ENCODE data around the gene TLE4. TPM values are rescaled to one million over a fixed set of nuclear protein-coding genes. Genes with fewer than 3 reads are reported as not detected.

TLE4 gene
- total and polyA plus RNA-seq, 2 of the 4 experiments (the other 2 are of a cell fraction) = 68.0 to 78.1 TPM

DNA sequence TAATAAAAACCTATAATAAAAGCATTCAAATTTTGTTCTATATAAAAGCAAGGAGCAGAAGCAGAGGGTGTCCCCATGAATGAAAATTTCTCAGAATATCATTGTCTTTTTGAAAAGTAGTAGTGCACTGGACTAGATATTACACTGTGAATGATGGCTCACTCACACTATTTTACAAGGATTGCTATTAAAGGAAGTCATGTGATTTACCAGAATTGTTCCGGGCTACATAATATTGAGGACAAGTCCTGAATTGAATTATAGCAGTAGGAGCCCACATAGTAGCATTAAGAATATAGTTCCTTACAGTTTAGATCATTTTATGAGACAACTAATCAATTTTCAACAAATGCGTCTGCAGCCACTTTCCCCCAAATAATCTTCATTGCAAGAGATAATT, 7.7 kb upstream of the TLE4 start:
- ATAC-seq (ENCODE audit: low read depth) (no peak), DNase-seq (no peak)
- TF ChIP-seq CEBPB (IDR thresholded peaks at IDR 0.05; ENCODE audit: low read depth, low read length) (no peak), POLR2A (IDR thresholded peaks at IDR 0.05; ENCODE audit: low read depth, low read length) (no peak), RFX5 (IDR thresholded peaks at IDR 0.05; ENCODE audit: low read depth, low read length) (no peak), MAZ (IDR thresholded peaks at IDR 0.05; ENCODE audit: borderline replicate concordance, low read depth, low read length) (no peak), FOS (IDR thresholded peaks at IDR 0.05; ENCODE audit: low read depth, low read length) (no peak), CHD1 (IDR thresholded peaks at IDR 0.05; ENCODE audit: low read depth, low read length) (no peak), RCOR1 (IDR thresholded peaks at IDR 0.05; ENCODE audit: insufficient replicate concordance, low read length) (no peak)
- TF ChIP-seq, protein P1, sequence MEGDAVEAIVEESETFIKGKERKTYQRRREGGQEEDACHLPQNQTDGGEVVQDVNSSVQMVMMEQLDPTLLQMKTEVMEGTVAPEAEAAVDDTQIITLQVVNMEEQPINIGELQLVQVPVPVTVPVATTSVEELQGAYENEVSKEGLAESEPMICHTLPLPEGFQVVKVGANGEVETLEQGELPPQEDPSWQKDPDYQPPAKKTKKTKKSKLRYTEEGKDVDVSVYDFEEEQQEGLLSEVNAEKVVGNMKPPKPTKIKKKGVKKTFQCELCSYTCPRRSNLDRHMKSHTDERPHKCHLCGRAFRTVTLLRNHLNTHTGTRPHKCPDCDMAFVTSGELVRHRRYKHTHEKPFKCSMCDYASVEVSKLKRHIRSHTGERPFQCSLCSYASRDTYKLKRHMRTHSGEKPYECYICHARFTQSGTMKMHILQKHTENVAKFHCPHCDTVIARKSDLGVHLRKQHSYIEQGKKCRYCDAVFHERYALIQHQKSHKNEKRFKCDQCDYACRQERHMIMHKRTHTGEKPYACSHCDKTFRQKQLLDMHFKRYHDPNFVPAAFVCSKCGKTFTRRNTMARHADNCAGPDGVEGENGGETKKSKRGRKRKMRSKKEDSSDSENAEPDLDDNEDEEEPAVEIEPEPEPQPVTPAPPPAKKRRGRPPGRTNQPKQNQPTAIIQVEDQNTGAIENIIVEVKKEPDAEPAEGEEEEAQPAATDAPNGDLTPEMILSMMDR (conservative IDR thresholded peaks at IDR 0.05; ENCODE audit: low read depth, low read length) = no peak
- H3K79me1 ChIP-seq (ENCODE audit: low read depth in 1 of 2, low read length in 2 of 2) = no peaks in the 10 kb centered on the region
- CTCF ChIA-PET = no interaction called here
- H4K91ac ChIP-seq (ENCODE audit: insufficient read depth, low read depth, low read length) = no peak overlapping the region
- POLR2A ChIA-PET (ENCODE audit: unreplicated experiment) = no interaction called here
- no peak overlapping the region for H3K14ac ChIP-seq (replicated peaks; ENCODE audit: low read depth, low read length)
- no peaks in the 10 kb centered on the region for H4K20me1 ChIP-seq (ENCODE audit: insufficient read depth, low read length)
- no peak overlapping the region for H3K4ac ChIP-seq (ENCODE audit: low read depth, low read length)
- H3K4me2 ChIP-seq (ENCODE audit: low read depth, low read length) = no peak overlapping the region
- H3K4me3 ChIP-seq (ENCODE audit: insufficient read depth, low read depth, low read length) = no peak overlapping the region
- in situ Hi-C loops (cut with MboI; ENCODE audit: low sequenced_read_pairs) (loop anchor here (10.0 to 25.0 kb wide), 3 partner anchors 427 to 1119 kb away; no protein-coding TSS in a partner anchor), dilution Hi-C loops (cut with HindIII; ENCODE audit: low sequenced_read_pairs, unreplicated experiment) (no loop called here), intact Hi-C loops (cut with micrococcal nuclease) (no loop called here)
- no peaks in the 10 kb centered on the region for H3K27me3 ChIP-seq (ENCODE audit: control insufficient read depth, insufficient read depth, low read length)
- no peak overlapping the region for H4K5ac ChIP-seq (ENCODE audit: low read depth, low read length)
- H3K9me1 ChIP-seq (ENCODE audit: insufficient read depth, low read length) = peaks cover 3% of the 10 kb centered on the region; the same call in 1 of the 2 replicates
- H2BK5ac ChIP-seq (ENCODE audit: low read depth, low read length, poor library complexity, severe bottlenecking) = no peak overlapping the region
- H2BK15ac ChIP-seq (ENCODE audit: low read depth, low read length) = no peak overlapping the region
- H2AK9ac ChIP-seq (replicated peaks; ENCODE audit: low read depth, low read length, poor library complexity) = no peak overlapping the region
- H3K4me1 ChIP-seq (ENCODE audit: control insufficient read depth, insufficient read depth, low read length) = no peaks in the 10 kb centered on the region; the same call in 1 of the 2 replicates
- H3K18ac ChIP-seq (ENCODE audit: low read depth, low read length) = no peak overlapping the region
- H3K23ac ChIP-seq (ENCODE audit: low read depth, low read length) = no peak overlapping the region
- H3K36me3 ChIP-seq (ENCODE audit: control insufficient read depth, insufficient read depth, low read length) = no peaks in the 10 kb centered on the region
- no peaks in the 10 kb centered on the region for H3K9me3 ChIP-seq (ENCODE audit: control insufficient read depth, insufficient read depth, low read length)
- H2BK20ac ChIP-seq (ENCODE audit: low read depth, low read length) = no peak overlapping the region
- H3K56ac ChIP-seq (ENCODE audit: extremely low read depth, insufficient read depth, low read length) = no peak overlapping the region
- no CpG with 5 or more reads among the region's 2 CpGs for WGBS, 2 experiments (ENCODE audit: extremely low coverage in 2 of 2, insufficient read length in 1 of 2)
- no peak overlapping the region for H3K27ac ChIP-seq (ENCODE audit: insufficient read depth, low read length)
- H2AFZ ChIP-seq (replicated peaks; ENCODE audit: low read length, poor library complexity) = no peak overlapping the region
- BruUV-seq (replicated peaks) = no TSS peak
- H4K8ac ChIP-seq (ENCODE audit: low read depth in 2 of 2, low read length in 2 of 2) = no peak overlapping the region
- H3K9ac ChIP-seq (ENCODE audit: low read depth, low read length) = no peak overlapping the region
- H2AK5ac ChIP-seq (ENCODE audit: low read depth, low read length) = no peak overlapping the region
- H2BK120ac ChIP-seq (ENCODE audit: low read depth, low read length) = no peak overlapping the region

Measured in IMR-90 (cell line).